ENCODE results near the gene CFAP52. TPM values are rescaled to one million over a fixed set of nuclear protein-coding genes. Genes with fewer than 3 reads are reported as not detected.
"Not testable (repeated sequence)": the region's sequence is repeated elsewhere in the genome, so short reads cannot be mapped to it uniquely, and the experiment has no call there.

The CFAP52 gene
- total and polyA plus RNA-seq, 7 donors = 0.12 to 0.21 TPM; not detected in 5

DNA sequence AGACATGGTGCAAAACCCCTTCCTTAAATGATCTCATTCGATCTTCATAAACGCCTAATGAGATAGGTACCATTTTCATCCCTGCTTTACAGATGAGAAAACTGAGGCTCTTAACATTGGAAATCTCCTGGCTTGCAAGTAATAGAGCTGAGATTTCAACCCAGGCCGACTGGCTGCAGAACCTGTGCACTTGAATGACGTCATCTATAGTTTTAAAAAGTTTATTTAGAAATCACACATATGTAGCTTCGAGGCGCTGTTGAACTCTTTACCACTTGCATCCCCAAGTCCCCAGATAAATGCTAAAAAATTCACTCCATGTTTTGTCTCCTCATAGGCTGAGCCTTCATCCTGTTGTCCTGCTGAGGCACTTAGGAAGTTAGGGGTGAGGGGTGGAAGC, 30.0 kb downstream of the CFAP52 start:
- intact Hi-C loops (cut with DNase I) = no loop called here
- Histone ChIP-seq H3K36me3 (ENCODE audit: insufficient read depth in 1 of 2, low read depth in 1 of 2) (no peaks in the 10 kb centered on the region), H3K27me3 (ENCODE audit: insufficient read depth in 3 of 3, low read length in 2 of 3) (no peaks in the 10 kb centered on the region), H3K27ac (no peak overlapping the region), H3K9me3 (no peaks in the 10 kb centered on the region), H3K4me3 (no peak overlapping the region), H3K4me1 (no peaks in the 10 kb centered on the region)
- WGBS, 3 donors = 85 to 88% (median 87%) methylated on average over 6 of the region's 6 CpGs
- TF ChIP-seq, protein P1, sequence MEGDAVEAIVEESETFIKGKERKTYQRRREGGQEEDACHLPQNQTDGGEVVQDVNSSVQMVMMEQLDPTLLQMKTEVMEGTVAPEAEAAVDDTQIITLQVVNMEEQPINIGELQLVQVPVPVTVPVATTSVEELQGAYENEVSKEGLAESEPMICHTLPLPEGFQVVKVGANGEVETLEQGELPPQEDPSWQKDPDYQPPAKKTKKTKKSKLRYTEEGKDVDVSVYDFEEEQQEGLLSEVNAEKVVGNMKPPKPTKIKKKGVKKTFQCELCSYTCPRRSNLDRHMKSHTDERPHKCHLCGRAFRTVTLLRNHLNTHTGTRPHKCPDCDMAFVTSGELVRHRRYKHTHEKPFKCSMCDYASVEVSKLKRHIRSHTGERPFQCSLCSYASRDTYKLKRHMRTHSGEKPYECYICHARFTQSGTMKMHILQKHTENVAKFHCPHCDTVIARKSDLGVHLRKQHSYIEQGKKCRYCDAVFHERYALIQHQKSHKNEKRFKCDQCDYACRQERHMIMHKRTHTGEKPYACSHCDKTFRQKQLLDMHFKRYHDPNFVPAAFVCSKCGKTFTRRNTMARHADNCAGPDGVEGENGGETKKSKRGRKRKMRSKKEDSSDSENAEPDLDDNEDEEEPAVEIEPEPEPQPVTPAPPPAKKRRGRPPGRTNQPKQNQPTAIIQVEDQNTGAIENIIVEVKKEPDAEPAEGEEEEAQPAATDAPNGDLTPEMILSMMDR (IDR thresholded peaks at IDR 0.05) = no peak
- ATAC-seq = no peak
- DNase-seq = no peak

DNA sequence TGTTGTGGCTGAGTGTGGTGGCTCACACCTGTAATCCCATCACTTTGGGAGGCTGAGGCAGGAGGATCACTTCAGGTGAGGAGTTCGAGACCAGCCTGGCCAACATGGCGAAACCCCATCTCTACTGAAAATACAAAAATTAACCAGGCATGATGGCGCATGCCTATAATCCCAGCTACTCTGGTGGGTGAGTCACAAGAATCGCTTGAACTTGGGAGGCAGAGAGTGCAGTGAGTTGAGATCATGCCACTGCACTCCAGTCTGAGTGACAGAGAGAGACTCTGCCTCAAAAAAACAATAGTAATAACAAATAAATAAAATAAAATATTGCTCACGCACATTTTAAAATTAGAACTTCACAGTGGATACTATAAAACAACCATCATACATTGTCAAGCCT, 30.6 kb downstream of the CFAP52 start:
- H3K27ac ChIP-seq; H3K4me3 ChIP-seq; H3K27me3 ChIP-seq (ENCODE audit: insufficient read depth in 3 of 3, low read length in 2 of 3); ATAC-seq; H3K36me3 ChIP-seq (ENCODE audit: insufficient read depth in 1 of 2, low read depth in 1 of 2); H3K4me1 ChIP-seq; H3K9me3 ChIP-seq; DNase-seq; intact Hi-C loops (cut with DNase I): not testable (repeated sequence)
- WGBS, 3 donors = 70 to 78% (median 73%) methylated on average over 5 of the region's 5 CpGs

DNA sequence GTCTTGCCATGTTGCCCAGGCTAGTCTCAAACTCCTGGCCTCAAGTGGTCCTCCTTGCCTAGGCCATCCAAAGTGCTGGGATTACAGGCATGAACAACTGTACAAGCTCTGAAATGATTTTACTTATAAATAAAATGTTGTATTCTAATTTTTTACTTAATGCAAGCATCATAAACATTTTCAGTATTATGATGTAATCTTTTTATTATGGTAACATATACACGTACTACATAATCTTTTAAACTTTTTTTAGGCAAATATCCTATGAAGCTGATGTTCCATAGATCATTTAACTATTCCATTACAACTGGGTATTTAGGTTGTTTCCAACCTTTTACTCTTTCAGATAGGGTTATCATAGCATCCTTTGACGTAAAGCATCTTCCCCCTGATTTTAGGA, 35.1 kb downstream of the CFAP52 start:
- WGBS, 3 donors = 70 to 75% (median 72%) methylated on average over 2 of the region's 2 CpGs
- no peaks in the 10 kb centered on the region for H3K36me3 ChIP-seq (ENCODE audit: insufficient read depth in 1 of 2, low read depth in 1 of 2)

DNA sequence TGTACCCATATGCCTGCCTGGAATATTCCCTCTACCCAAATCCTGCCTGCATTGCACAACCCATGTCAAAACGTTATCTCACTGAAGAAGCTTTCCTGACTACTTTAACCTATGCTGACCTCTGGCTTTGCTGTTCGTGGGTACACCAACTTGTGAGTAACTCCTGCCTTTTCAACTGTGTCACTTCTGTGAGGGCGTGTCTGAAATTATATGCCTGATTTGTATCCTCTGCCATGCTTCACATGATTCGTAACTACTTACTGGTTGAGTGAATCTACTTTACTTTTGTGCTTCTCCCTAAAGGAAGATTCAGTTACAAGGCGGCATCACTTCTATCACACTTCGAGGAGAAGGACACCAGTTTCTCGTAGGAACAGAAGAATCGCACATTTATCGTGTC, 35.6 kb downstream of the CFAP52 start:
- intact Hi-C loops (cut with DNase I) = no loop called here
- Histone ChIP-seq H3K36me3 (ENCODE audit: insufficient read depth in 1 of 2, low read depth in 1 of 2) (no peaks in the 10 kb centered on the region), H3K4me3 (no peak overlapping the region), H3K9me3 (no peaks in the 10 kb centered on the region), H3K27ac (no peak overlapping the region), H3K27me3 (ENCODE audit: insufficient read depth in 3 of 3, low read length in 2 of 3) (no peaks in the 10 kb centered on the region), H3K4me1 (no peaks in the 10 kb centered on the region)
- whole genome bisulfite sequencing, 3 donors = 55 to 60% (median 58%) methylated on average over 9 of the region's 9 CpGs
- ATAC-seq = no peak
- TF ChIP-seq, protein P1 (IDR thresholded peaks at IDR 0.05) = no peak
- no peak for DNase-seq

More for the DNA sequence above, 35.1 kb downstream of the CFAP52 start:
- Histone ChIP-seq H3K4me1 (no peaks in the 10 kb centered on the region), H3K9me3 (no peaks in the 10 kb centered on the region), H3K4me3 (no peak overlapping the region), H3K27ac (no peak overlapping the region), H3K27me3 (ENCODE audit: insufficient read depth in 3 of 3, low read length in 2 of 3) (no peaks in the 10 kb centered on the region)
- TF ChIP-seq, protein P1 (IDR thresholded peaks at IDR 0.05) = no peak
- intact Hi-C loops (cut with DNase I) = no loop called here
- no peak for ATAC-seq
- no peak for DNase-seq

DNA sequence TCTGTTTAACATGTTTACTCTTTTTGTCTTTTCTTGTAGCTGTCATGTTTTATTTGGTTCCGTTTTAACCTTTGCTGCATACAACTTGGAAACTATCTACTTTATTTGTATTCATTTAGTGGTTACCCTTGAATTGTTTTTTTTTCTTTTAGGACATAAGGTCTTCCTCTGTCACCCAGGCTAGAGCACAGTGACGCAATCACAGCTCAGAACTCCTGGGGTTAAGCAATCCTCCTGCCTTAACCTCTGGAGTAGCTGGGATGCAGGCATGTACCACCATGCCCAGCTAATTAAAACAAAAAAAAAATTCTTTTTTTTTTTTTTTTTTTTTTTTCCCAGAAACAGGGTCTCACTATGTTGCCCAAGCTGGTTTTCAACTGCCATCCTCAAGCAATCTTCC, 39.0 kb downstream of the CFAP52 start:
- H3K27ac ChIP-seq = no peak overlapping the region
- no peaks in the 10 kb centered on the region for H3K4me1 ChIP-seq
- TF ChIP-seq, protein P1 (IDR thresholded peaks at IDR 0.05) = no peak
- H3K9me3 ChIP-seq = no peaks in the 10 kb centered on the region
- intact Hi-C loops (cut with DNase I) = no loop called here
- no peak overlapping the region for H3K4me3 ChIP-seq
- H3K36me3 ChIP-seq (ENCODE audit: insufficient read depth in 1 of 2, low read depth in 1 of 2) = no peaks in the 10 kb centered on the region
- ATAC-seq = no peak
- WGBS, 3 donors = 42 to 47% (median 43%) methylated on average over 2 of the region's 2 CpGs
- H3K27me3 ChIP-seq (ENCODE audit: insufficient read depth in 3 of 3, low read length in 2 of 3) = no peaks in the 10 kb centered on the region
- no peak for DNase-seq

Measured in psoas muscle (tissue), 8 donors.